PC-9 (cell line): ENCODE results near the gene RYR1. TPM values are rescaled to one million over a fixed set of nuclear protein-coding genes. Genes with fewer than 3 reads are reported as not detected.

Source experiments
- BruUV-seq: library from RNA; stranded (reverse); fragments of 400-500 nt; replicated peaks from 2 replicates; lab custom pipeline; 2021; lab: Mats Ljungman, UMichigan
- CTCF ChIA-PET: fragments of 300-600 bp; sonication (Branson Sonifier 250); formaldehyde crosslinking; loops from one replicate; lab custom pipeline; 2022; ENCODE audit warnings: antibody characterized with exemption; lab: Charles Lee
- POLR2A ChIA-PET: fragments of 300-600 bp; sonication (Branson Sonifier 250); formaldehyde crosslinking; loops from one replicate; lab custom pipeline; 2022; ENCODE audit warnings: antibody characterized with exemption; ENCODE audit not compliant: unreplicated experiment; lab: Charles Lee
- DNase-seq, 2 experiments: peaks; one replicate each; pipeline versions ENCODE4 v3.0.0 to v3.0.0-alpha.2; 2015 to 2022; ENCODE audit warnings: mixed read lengths in 1 of 2
- H2AFZ ChIP-seq: fragments of 200-600 bp; sonication (generic); 2 replicates; pipeline ENCODE4 v1.8.1; 2017; ENCODE audit warnings: antibody characterized with exemption
- H3F3A ChIP-seq: fragments of 200-600 bp; sonication (generic); 2 replicates; pipeline ENCODE4 v1.8.1; 2017; ENCODE audit warnings: antibody characterized with exemption, mild to moderate bottlenecking, low read depth; ENCODE audit not compliant: insufficient read depth
- H3K27ac ChIP-seq: fragments of 200-600 bp; sonication (generic); 2 replicates; pipeline ENCODE4 v1.6.1; 2016; ENCODE audit warnings: mixed run types
- H3K27me3 ChIP-seq: fragments of 200-600 bp; sonication (generic); 2 replicates; pipeline ENCODE4 v1.6.1; 2016; ENCODE audit warnings: low read depth, mixed run types; ENCODE audit not compliant: insufficient read depth
- H3K36me3 ChIP-seq: fragments of 200-600 bp; sonication (generic); 2 replicates; pipeline ENCODE4 v1.6.1; 2016; ENCODE audit warnings: low read depth, mixed run types
- H3K4me1 ChIP-seq: fragments of 200-600 bp; sonication (generic); replicated peaks from 2 replicates; pipeline ENCODE4 v1.6.1; 2016; ENCODE audit warnings: mixed run types; ENCODE audit not compliant: insufficient read depth
- H3K4me2 ChIP-seq: fragments of 200-600 bp; sonication (generic); 2 replicates; pipeline ENCODE4 v1.6.1; 2017; ENCODE audit warnings: mixed run types
- H3K4me3 ChIP-seq: fragments of 200-600 bp; sonication (generic); 2 replicates; pipeline ENCODE4 v1.6.1; 2016; ENCODE audit warnings: mixed run types
- H3K79me2 ChIP-seq: fragments of 200-600 bp; sonication (generic); 2 replicates; pipeline ENCODE4 v1.6.1; 2017; ENCODE audit warnings: low read depth, mixed run types
- H3K9me2 ChIP-seq: fragments of 200-600 bp; sonication (generic); 2 replicates; pipeline ENCODE4 v1.8.1; 2017; ENCODE audit warnings: mild to moderate bottlenecking; ENCODE audit not compliant: insufficient read depth
- H3K9me3 ChIP-seq: fragments of 200-600 bp; sonication (generic); 2 replicates; pipeline ENCODE4 v1.8.1; 2016; ENCODE audit warnings: low read depth; ENCODE audit not compliant: insufficient read depth
- H4K20me1 ChIP-seq: fragments of 200-600 bp; sonication (generic); 2 replicates; pipeline ENCODE4 v1.8.1; 2017; ENCODE audit not compliant: insufficient read depth
- CTCF ChIP-seq: fragments of 200-600 bp; sonication (generic); conservative IDR thresholded peaks from 2 replicates; pipeline ENCODE4 v1.6.1; 2017; ENCODE audit warnings: mixed run types, antibody characterized with exemption, mild to moderate bottlenecking, moderate library complexity
- EZH2 ChIP-seq: fragments of 200-600 bp; sonication (generic); IDR thresholded peaks from 2 replicates; pipeline ENCODE4 v1.8.0; 2017; ENCODE audit warnings: antibody characterized with exemption, low read depth
- intact Hi-C: fragments of 100-400 bp; cut with micrococcal nuclease; formaldehyde crosslinking; loops from one replicate; pipeline ENCODE4 v1.10.0; 2022; ENCODE audit not compliant: unreplicated experiment
- total RNA-seq: library from RNA; stranded (reverse); gene quantifications from 2 replicates; pipeline ENCODE4 v1.2.3, GENCODE V29; 2021

Gene RYR1
- total RNA-seq, 1 experiment from 2014 or later, result 1.0 TPM

GRCh38 chr19:38389957-38390924 lies 43.2 kb upstream of the RYR1 start:
- ChIA-PET CTCF (interaction anchor here (3.0 kb wide), 1 partner anchor 12 kb away, joined by 29 read pairs; the partner anchor contains the start of gene FAM98C), POLR2A (interaction anchor here (0.6 to 0.9 kb wide), 3 partner anchors 16 to 119 kb away, joined by 3 to 6 read pairs (median 3); partner anchors contain the start of gene PSMD8)
- no peak overlapping the region for H3K4me3 ChIP-seq
- H3F3A ChIP-seq, result peaks cover 22% of the 10 kb centered on the region; the same call in 1 of the 2 replicates
- BruUV-seq, result no TSS peak
- intact Hi-C loops, result loop anchor here (5.0 to 10.0 kb wide), 2 partner anchors 158 to 485 kb away; partner anchors contain the start of genes SIPA1L3 and WDR87
- no peak for DNase-seq
- H3K9me2 ChIP-seq, result no peaks in the 10 kb centered on the region
- TF ChIP-seq CTCF, result no peak
- TF ChIP-seq EZH2, result no peak
- no peak overlapping the region for H3K27ac ChIP-seq
- no peaks in the 10 kb centered on the region for H3K36me3 ChIP-seq
- no peaks in the 10 kb centered on the region for H3K79me2 ChIP-seq
- no peaks in the 10 kb centered on the region for H3K9me3 ChIP-seq
- no peaks in the 10 kb centered on the region for H4K20me1 ChIP-seq
- H3K27me3 ChIP-seq, result no peaks in the 10 kb centered on the region
- H3K4me2 ChIP-seq, result no peak overlapping the region
- peaks cover 8% of the 10 kb centered on the region; the same call in 1 of the 2 replicates for H3K4me1 ChIP-seq
- H2AFZ ChIP-seq, result no peak overlapping the region

- H3K4me2 ChIP-seq, result no peak overlapping the region
- BruUV-seq, result no TSS peak
- no peaks in the 10 kb centered on the region for H4K20me1 ChIP-seq
- TF ChIP-seq EZH2 (no peak), CTCF (no peak)
- peaks cover 8% of the 10 kb centered on the region; the same call in 1 of the 2 replicates for H3K4me1 ChIP-seq
- no peaks in the 10 kb centered on the region for H3K79me2 ChIP-seq
- ChIA-PET POLR2A (no interaction called here), CTCF (no interaction called here)
- no peak for DNase-seq
- H3K36me3 ChIP-seq, result no peaks in the 10 kb centered on the region
- H3K27ac ChIP-seq, result no peak overlapping the region
- peaks cover 22% of the 10 kb centered on the region; the same call in 1 of the 2 replicates for H3F3A ChIP-seq
- intact Hi-C loops, result no loop called here
- no peak overlapping the region for H3K4me3 ChIP-seq
- H3K27me3 ChIP-seq, result no peaks in the 10 kb centered on the region
- H2AFZ ChIP-seq, result no peak overlapping the region
- no peaks in the 10 kb centered on the region for H3K9me2 ChIP-seq
- no peaks in the 10 kb centered on the region for H3K9me3 ChIP-seq
These were observed 41.5 kb upstream of the RYR1 start for GRCh38 chr19:38391911-38392464.

GRCh38 chr19:38392707-38393308 lies 40.7 kb upstream of the RYR1 start:
- Histone ChIP-seq H3K4me1 (peaks cover 8% of the 10 kb centered on the region; the same call in 1 of the 2 replicates), H3F3A (peaks cover 18% of the 10 kb centered on the region; the same call in 1 of the 2 replicates), H3K36me3 (no peaks in the 10 kb centered on the region), H3K4me2 (no peak overlapping the region), H3K4me3 (no peak overlapping the region), H4K20me1 (no peaks in the 10 kb centered on the region), H3K9me3 (no peaks in the 10 kb centered on the region), H2AFZ (no peak overlapping the region), H3K27ac (no peak overlapping the region), H3K27me3 (no peaks in the 10 kb centered on the region), H3K9me2 (no peaks in the 10 kb centered on the region), H3K79me2 (no peaks in the 10 kb centered on the region)
- ChIA-PET POLR2A (no interaction called here), CTCF (no interaction called here)
- intact Hi-C loops, result no loop called here
- no peak for DNase-seq
- no TSS peak for BruUV-seq
- TF ChIP-seq CTCF (no peak), EZH2 (no peak)
